Stimulated activated CD4-positive, alpha-beta T cell treated with anti-CD3 and anti-CD28 coated beads, Interleukin-1b, Interleukin-23, amount 100 ng/mL, for 4 hours (primary cell): ENCODE data around the gene CXCR3.
A peak's percentile ranks its signal among the peaks of the same experiment; 100 is the strongest.
"Not testable (repeated sequence)": the region's sequence is repeated elsewhere in the genome, so short reads cannot be mapped to it uniquely, and the experiment has no call there.

Experiments
- DNase-seq, 2 donors: peaks; one replicate each; pipeline ENCODE4 v3.0.0-alpha.2; 2020; ENCODE audit warnings: low read depth in 2 of 2

The CXCR3 gene

GRCh38 chrX:71618303-71618721, at the start of gene CXCR3:
CXCR3 (minus strand) TSS chrX:71618511; CDS start chrX:71618449, 62 bp downstream.
- DNase-seq = peak in 1 of 2 donors; percentile 47

- DNase-seq = no peak
These were observed 49.3 kb upstream of the CXCR3 start, which contains the start of gene LOC101059915 for GRCh38 chrX:71667328-71668247. LOC101059915 (plus strand) TSS chrX:71667546.

- DNase-seq = no peak
These were observed 48.2 kb upstream of the CXCR3 start for GRCh38 chrX:71666240-71667223.

DNA sequence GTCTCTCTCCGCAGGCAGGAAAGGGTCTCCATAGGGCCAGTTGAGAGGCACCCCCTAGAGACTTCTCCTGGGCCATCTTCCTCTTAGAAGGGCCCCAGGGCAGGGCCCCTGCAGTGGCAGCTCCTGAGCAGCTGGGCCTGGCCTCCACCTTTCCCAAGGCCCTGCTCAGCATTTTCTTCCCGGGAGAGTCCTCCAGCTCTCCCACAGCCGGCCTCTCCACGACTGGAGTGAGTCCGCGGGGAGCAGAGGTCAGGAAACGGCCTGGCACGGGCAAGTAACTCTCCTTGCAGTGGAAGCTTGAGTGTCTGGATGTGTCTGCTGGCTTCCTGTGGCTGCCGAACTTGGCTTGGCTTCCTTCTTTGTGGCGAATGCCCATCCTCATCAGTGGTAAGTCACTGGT, 47.4 kb upstream of the CXCR3 start:
- DNase-seq = no peak

- no peak for DNase-seq
These were observed 46.7 kb upstream of the CXCR3 start for GRCh38 chrX:71664889-71665491.

GRCh38 chrX:71664202-71664601, 45.9 kb upstream of the CXCR3 start:
- DNase-seq = not testable (repeated sequence)

DNA sequence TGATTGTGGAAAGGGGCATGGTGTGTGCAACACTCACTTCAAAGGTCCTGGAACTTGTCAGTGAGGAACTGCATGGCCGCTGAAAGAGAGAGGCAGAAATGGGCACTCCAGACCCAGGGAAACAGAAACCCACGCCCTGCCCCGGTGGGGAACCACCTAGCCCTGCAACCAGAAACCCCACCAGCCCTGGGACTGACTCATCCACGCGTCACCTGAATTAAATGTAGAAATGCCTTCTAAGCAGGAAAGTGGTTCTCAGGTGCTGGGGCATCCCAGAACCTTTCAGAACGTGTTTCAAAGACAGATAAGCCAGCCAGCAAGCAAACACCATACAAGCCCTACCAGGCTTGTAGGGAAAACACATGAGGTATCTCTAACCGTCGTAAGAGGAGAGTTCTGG, 44.9 kb upstream of the CXCR3 start:
- peak; percentile 34 to 44 for DNase-seq

DNA sequence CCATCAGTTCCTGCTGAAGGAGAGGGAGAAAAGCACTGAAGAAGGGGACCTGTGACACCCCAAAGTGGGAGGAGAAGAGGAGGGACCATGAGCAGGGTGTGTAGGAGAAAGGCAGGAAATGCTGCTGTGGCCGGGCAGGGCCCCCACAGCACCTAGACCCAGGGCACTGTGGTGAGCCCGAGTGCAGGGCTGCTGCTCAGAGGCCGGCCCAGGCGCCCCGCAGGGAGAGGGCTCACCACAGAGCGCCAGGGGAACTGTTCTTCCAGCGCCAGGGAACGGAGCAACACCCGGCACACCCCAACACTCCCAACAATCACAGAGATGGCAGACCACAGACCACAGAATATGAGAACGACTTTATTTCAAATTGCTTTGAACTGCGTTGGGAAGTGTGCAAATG, 44.3 kb upstream of the CXCR3 start:
- not testable (repeated sequence) for DNase-seq

GRCh38 chrX:71661919-71662318, 43.6 kb upstream of the CXCR3 start:
- DNase-seq = no peak

- DNase-seq = no peak
These were observed 42.5 kb upstream of the CXCR3 start for GRCh38 chrX:71660562-71661416.

GRCh38 chrX:71659959-71660358, 41.6 kb upstream of the CXCR3 start:
- DNase-seq = no peak

DNA sequence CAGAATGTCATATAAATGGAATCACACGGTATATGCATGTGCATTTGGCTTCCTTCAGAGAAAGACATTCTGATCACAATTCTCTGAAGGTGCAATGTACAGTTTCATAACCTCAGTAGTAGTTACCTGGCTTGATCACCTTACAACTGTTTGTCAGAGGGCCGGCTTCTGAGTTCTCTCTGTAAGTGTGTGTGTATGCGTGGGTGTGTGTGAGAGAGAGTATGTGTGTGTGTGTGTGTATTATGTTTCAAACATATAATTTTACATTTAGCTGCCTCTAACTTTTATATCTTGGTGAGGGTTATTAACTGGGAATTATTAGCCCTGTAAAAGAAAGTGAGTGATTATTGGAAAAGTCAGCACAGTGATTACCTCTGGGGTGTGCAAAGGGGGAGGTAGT, 41.0 kb upstream of the CXCR3 start:
- no peak for DNase-seq

DNA sequence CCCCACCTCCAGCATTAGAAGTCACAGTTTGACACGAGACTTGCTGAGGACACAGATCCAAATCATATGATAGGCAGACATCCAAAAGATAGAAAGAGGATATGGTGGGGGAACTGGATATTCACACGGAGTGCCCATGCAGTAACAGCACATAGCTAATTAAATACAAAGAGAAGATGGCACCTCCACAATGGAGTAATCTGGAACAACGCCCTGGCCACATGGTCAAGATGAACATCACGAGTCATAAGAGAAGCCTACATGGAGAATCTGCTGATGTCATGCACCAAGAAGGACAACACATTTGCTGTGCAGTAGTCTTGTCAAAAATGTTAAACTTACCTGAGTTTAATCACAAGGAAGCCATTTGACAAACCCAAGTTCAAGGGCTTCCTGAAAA, 39.0 kb upstream of the CXCR3 start:
- DNase-seq = no peak

DNA sequence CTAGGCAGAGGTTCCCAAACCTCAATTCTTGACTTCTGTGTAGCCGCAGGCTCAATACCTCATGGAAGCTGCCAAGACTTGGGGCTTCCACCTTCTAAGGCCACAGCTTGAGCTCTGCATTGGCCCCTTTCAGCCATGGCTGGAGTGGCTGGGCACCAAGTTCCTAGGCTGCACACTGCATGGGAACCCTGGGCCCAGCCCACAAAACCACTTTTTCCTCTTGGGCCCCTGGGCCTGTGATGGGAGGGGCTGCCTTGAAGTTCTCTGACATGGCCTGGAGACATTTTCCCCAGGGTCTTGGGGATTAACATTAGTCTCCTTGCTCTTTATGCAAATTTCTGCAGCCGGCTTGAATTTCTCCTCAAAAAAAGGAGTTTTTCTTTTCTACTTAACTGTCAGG, 35.0 kb upstream of the CXCR3 start:
- DNase-seq = no peak

- DNase-seq = peak in 1 of 2 donors; percentile 59
These were observed 34.1 kb upstream of the CXCR3 start for GRCh38 chrX:71652405-71652804.

- DNase-seq = no peak
These were observed 32.1 kb upstream of the CXCR3 start for GRCh38 chrX:71650333-71650969.

DNA sequence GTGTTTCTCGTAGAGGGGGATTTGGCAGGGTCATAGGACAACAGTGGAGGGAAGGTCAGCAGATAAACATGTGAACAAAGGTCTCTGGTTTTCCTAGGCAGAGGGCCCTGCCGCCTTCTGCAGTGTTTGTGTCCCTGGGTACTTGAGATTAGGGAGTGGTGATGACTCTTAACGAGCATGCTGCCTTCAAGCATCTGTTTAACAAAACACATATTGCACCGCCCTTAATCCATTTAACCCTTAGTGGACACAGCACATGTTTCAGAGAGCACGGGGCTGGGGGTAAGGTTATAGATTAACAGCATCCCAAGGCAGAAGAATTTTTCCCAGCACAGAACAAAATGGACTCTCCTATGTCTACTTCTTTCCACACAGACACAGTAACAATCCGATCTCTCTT, 26.1 kb upstream of the CXCR3 start:
- not testable (repeated sequence) for DNase-seq

DNA sequence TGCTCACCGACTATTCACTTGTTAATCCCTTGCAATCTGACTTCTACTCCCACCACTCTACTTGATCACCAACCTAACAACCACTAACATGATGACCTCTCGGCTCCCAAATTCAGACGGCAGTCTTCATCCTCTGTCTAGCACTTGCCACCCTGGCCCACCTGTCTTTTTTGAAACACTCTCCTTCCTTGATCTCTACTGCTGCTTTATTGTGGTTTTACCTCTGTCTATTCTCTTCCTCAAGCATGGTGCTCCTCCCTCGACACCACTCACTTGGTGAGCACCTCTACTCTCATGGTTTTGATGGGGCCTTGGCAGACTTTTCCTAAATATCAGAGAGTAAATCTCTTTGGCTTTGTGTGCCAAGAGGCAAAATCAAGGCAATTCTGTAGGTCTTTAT, 21.7 kb upstream of the CXCR3 start:
- DNase-seq = no peak

GRCh38 chrX:71638409-71638808, 20.1 kb upstream of the CXCR3 start:
- DNase-seq = no peak

DNA sequence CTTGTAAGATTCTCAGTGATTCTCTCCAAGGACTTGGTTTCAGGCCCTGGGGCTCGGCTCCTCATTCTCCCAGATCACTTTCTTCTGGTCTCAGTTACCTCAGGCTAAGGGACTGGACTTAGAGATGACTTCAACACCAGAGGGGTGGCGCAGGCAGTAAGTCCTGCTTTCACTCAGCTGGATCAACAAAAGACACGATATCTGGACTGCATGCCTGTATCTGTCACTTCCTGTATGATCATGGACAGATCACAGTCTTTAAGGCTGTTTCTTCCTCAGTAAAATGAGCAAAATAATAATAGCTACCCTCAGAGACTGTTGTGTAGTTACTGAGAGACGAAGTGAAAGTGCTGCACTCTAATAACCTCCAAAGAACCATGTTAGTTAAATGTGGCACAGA, 19.5 kb upstream of the CXCR3 start:
- DNase-seq = no peak
